ENCODE measurements around the gene PRDM11. TPM values are rescaled to one million over a fixed set of nuclear protein-coding genes. Genes with fewer than 3 reads are reported as not detected.

PRDM11 gene
- total RNA-seq, 1 donor from 2014 or later, result 4.6 TPM

DNA sequence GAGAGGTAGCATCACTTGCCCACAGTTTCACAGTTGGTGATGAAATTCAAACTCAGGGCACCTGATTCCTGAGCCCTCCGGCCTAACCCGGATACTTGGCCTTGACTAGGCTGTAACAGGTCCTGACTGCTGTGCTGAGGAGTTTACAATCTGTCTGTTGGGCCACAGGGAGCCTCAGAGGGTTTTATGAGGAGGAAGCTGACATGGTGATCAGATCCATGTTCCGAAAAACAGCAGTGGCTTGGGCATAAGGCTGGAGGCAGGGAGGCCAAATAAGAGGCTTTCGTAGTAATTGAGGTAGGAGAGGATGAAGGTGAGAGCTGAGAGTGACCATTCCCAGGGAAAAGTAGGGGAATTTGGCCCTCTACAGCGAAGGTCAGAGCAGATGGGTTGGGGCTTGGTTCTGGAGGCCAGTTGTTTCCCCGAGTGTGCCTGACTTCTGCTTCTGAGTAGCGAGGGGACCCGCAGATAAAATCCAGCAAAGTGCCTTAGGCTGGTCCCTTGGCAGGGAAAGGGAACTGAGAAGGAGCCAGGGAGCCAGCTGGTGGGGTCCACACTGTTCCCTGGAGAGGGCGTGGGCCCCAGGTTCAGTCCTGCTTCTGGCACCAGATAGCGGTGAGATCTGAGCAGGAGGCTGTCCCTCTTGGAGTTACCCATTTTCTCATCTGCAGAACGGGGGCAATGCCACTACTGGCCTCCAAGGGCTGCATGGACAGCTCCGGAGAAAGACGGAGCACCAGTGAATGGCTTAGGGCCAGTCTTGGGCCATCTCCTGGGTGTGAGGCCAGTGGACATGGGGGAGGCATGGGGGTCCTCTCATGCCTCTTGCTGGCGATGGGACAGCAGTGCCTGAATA, 6.5 kb downstream of the PRDM11 start:
- H3K4me3 ChIP-seq (ENCODE audit: low read depth, low read length), result no peak overlapping the region
- TF ChIP-seq, protein P1, sequence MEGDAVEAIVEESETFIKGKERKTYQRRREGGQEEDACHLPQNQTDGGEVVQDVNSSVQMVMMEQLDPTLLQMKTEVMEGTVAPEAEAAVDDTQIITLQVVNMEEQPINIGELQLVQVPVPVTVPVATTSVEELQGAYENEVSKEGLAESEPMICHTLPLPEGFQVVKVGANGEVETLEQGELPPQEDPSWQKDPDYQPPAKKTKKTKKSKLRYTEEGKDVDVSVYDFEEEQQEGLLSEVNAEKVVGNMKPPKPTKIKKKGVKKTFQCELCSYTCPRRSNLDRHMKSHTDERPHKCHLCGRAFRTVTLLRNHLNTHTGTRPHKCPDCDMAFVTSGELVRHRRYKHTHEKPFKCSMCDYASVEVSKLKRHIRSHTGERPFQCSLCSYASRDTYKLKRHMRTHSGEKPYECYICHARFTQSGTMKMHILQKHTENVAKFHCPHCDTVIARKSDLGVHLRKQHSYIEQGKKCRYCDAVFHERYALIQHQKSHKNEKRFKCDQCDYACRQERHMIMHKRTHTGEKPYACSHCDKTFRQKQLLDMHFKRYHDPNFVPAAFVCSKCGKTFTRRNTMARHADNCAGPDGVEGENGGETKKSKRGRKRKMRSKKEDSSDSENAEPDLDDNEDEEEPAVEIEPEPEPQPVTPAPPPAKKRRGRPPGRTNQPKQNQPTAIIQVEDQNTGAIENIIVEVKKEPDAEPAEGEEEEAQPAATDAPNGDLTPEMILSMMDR (conservative IDR thresholded peaks at IDR 0.05; ENCODE audit: low read depth, low read length), result no peak
- DNase-seq (ENCODE audit: low read depth), result no peak

DNA sequence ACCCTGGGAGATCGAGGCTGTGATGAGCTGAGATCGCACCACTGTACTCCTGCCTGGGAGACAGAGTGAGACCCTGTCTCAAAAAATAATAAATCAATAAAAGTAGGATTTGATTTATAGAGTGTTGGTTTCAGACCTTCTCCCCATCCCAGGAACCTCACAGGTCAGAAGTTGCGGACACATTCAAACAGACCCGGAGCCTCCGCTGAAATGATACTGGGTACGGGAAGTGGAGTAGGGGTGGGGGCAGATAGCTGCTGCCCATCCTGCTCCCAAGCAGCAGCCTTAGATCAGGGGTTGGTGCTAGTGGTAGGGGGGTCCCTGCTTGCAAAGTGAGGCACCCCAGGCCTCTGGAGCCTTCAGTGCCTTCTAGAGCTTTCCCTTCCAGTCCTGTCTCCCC, 7.8 kb downstream of the PRDM11 start:
- H3K4me3 ChIP-seq (ENCODE audit: low read depth, low read length), result no peak overlapping the region
- DNase-seq (ENCODE audit: low read depth), result no peak
- TF ChIP-seq, protein P1 (conservative IDR thresholded peaks at IDR 0.05; ENCODE audit: low read depth, low read length), result no peak

DNA sequence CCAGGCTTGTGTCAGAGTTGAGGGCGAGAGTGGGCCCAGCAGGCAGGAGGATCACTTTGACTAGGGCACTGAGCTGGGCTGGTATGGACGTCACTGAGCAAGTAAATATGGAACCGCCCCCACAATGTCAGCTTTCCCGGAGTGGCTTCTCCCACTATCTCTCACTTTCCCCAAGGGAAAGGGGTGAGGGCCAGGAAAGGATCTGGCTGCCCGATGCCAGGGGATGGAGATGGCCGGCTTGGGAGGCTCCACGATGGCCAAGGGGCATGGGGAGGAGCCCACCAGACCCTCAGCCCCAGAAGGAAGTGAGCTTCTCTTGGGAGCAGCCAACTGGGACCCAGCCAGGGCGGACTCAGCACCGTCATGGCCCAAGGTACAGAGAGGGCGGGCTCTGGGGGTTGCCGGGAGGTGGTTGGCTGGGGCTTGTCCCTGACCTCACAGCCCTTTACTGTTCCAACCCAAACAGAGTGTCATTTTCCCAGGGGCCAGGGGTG, 8.7 kb downstream of the PRDM11 start:
- TF ChIP-seq, protein P1 (conservative IDR thresholded peaks at IDR 0.05; ENCODE audit: low read depth, low read length), result no peak
- no peak overlapping the region for H3K4me3 ChIP-seq (ENCODE audit: low read depth, low read length)
- DNase-seq (ENCODE audit: low read depth), result no peak

DNA sequence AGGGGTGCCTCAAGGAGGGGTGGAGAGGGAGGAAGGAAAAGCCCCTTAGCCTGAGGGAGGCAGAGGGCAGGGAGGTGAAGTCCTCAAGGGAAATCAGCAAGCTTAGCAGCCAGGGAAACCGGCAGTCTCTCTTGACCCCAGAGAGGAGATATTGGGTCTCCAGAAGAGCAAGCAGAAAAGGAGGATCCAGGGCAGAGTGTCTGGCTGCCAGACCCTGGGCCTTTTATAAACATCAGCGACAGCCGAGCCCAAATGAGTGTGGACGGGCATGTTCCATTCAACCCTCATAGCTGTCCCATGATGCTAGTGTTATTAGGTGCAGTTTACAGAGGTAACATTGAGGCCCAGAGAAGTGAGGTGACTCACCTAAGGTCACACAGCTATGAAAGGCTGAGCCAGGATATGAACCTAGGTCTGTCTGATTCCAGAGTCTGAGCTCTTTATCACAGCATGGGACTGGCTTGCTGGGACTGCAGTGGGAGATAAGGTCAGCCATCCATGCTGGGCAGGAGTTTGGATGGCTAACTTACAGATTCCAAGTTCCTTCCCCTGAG, 9.3 kb downstream of the PRDM11 start:
- DNase-seq (ENCODE audit: low read depth), result no peak
- TF ChIP-seq, protein P1 (conservative IDR thresholded peaks at IDR 0.05; ENCODE audit: low read depth, low read length), result no peak
- H3K4me3 ChIP-seq (ENCODE audit: low read depth, low read length), result no peak overlapping the region

DNA sequence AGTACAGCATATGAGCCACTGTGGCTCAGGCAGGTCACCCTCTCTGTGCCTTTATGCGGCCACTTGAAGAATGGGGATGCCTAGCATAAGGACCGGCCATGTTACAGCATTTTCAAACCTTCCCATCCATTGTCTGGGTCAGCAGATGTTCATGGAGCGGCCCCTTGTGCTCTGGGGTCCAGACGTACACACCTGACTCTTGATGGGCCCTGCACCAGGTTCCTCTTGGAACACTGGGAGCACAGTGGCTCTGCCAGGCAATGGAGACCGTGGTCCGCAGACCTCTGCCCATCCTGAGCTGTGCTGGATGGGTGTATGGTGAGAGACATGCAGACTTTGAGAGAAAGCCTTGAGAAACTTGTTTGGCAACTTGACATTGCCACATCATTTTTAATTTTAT, 9.8 kb downstream of the PRDM11 start:
- no peak for DNase-seq (ENCODE audit: low read depth)
- no peak overlapping the region for H3K4me3 ChIP-seq (ENCODE audit: low read depth, low read length)
- TF ChIP-seq, protein P1 (conservative IDR thresholded peaks at IDR 0.05; ENCODE audit: low read depth, low read length), result no peak

DNA sequence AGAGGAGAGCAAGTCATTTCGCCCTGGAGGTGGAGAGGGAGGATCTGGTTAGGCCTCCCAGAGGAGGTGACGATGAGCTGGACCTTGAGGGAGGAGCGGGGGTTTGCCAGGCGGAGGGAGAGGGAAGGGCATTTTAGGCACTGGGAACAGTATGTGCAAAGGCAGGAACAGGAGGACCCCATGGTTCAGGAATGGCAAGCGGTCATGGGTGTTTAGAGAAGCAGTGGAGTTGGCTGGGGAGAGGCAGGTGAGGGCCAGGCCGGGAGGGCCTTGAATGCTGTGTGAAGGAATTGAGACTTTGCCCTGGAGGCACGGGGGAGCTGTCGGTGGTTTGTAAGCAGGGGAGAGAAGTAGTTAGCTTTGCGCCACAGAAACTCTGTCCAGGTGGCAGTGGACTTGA, 10.3 kb downstream of the PRDM11 start:
- no peak for DNase-seq (ENCODE audit: low read depth)
- H3K4me3 ChIP-seq (ENCODE audit: low read depth, low read length), result no peak overlapping the region
- TF ChIP-seq, protein P1 (conservative IDR thresholded peaks at IDR 0.05; ENCODE audit: low read depth, low read length), result no peak
